Liver (tissue), 9 donors: Measurements from ENCODE around the gene ALDH6A1. TPM values are rescaled to one million over a fixed set of nuclear protein-coding genes. Genes with fewer than 3 reads are reported as not detected.

Source experiments
- DNase-seq: peaks from one replicate; pipeline ENCODE4 v3.0.0-alpha.2; 2017; ENCODE audit warnings: low spot score
- H3K27ac ChIP-seq, 2 donors: one replicate each; pipeline ENCODE4 v1.7.0; 2013; ENCODE audit warnings: inconsistent platforms in 2 of 2, low read length in 2 of 2, control low read depth in 1 of 2, low read depth in 1 of 2, mild to moderate bottlenecking in 1 of 2
- H3K27me3 ChIP-seq, 4 donors: one replicate each; pipeline versions ENCODE4 v1.6.1 to v1.7.0; 2013; ENCODE audit warnings: low read length in 3 of 4, inconsistent platforms in 1 of 4, mild to moderate bottlenecking in 1 of 4, moderate library complexity in 1 of 4; ENCODE audit not compliant: control insufficient read depth in 4 of 4, insufficient read depth in 4 of 4
- H3K36me3 ChIP-seq, 4 donors: one replicate each; pipeline versions ENCODE4 v1.6.1 to v1.7.0; 2013; ENCODE audit warnings: low read length in 3 of 4, mild to moderate bottlenecking in 3 of 4, low read depth in 1 of 4, moderate library complexity in 1 of 4; ENCODE audit not compliant: control insufficient read depth in 4 of 4, insufficient read depth in 3 of 4
- H3K4me1 ChIP-seq, 4 donors: one replicate each; pipeline versions ENCODE4 v1.6.1 to v1.7.0; 2013; ENCODE audit warnings: low read length in 3 of 4, mild to moderate bottlenecking in 3 of 4, moderate library complexity in 1 of 4; ENCODE audit not compliant: control insufficient read depth in 4 of 4, insufficient read depth in 4 of 4
- H3K4me3 ChIP-seq, 3 donors: one replicate each; pipeline versions ENCODE4 v1.6.1 to v1.7.0; 2013; ENCODE audit warnings: low read length in 3 of 3, control low read depth in 1 of 3, low read depth in 1 of 3, mild to moderate bottlenecking in 1 of 3
- H3K9ac ChIP-seq, 2 donors: one replicate each; pipeline ENCODE4 v1.7.0; 2013; ENCODE audit warnings: low read length in 2 of 2, mild to moderate bottlenecking in 2 of 2, moderate library complexity in 2 of 2, control low read depth in 1 of 2, low read depth in 1 of 2
- H3K9me3 ChIP-seq, 4 donors: one replicate each; pipeline versions ENCODE4 v1.6.1 to v1.7.0; 2013; ENCODE audit warnings: low read length in 3 of 4; ENCODE audit not compliant: control insufficient read depth in 4 of 4
- EGR1 ChIP-seq, 2 donors: IDR thresholded peaks; 2 replicates each; pipeline ENCODE4 v1.6.1; 2016 to 2018; ENCODE audit warnings: antibody characterized with exemption in 2 of 2, low read depth in 2 of 2
- FOXA1 ChIP-seq: IDR thresholded peaks from 2 replicates; pipeline ENCODE4 v1.6.1; 2016; ENCODE audit warnings: antibody characterized with exemption
- FOXA2 ChIP-seq: IDR thresholded peaks from 2 replicates; pipeline ENCODE4 v1.6.1; 2016; ENCODE audit warnings: antibody characterized with exemption
- GABPA ChIP-seq, 2 donors: IDR thresholded peaks in 1 of 2; conservative IDR thresholded peaks in 1 of 2; 2 replicates each; pipeline ENCODE4 v1.6.1; 2016; ENCODE audit warnings: antibody characterized with exemption in 2 of 2, mild to moderate bottlenecking in 1 of 2, moderate library complexity in 1 of 2
- HNF4A ChIP-seq, 2 donors: conservative IDR thresholded peaks; 2 replicates each; pipeline ENCODE4 v1.6.1; 2016; ENCODE audit warnings: antibody characterized with exemption in 2 of 2, mild to moderate bottlenecking in 2 of 2
- HNF4G ChIP-seq: IDR thresholded peaks from 2 replicates; pipeline ENCODE4 v1.6.1; 2016; ENCODE audit warnings: antibody characterized with exemption
- JUND ChIP-seq, 2 donors: IDR thresholded peaks; 2 replicates each; pipeline ENCODE4 v1.6.1; 2016; ENCODE audit warnings: antibody characterized with exemption in 2 of 2
- RXRA ChIP-seq, 2 donors: IDR thresholded peaks; 2 replicates each; pipeline ENCODE4 v1.6.1; 2017 to 2018; ENCODE audit warnings: antibody characterized with exemption in 2 of 2, mild to moderate bottlenecking in 1 of 2
- SP1 ChIP-seq: IDR thresholded peaks from 2 replicates; pipeline ENCODE4 v1.6.1; 2018; ENCODE audit warnings: antibody characterized with exemption, mild to moderate bottlenecking
- YY1 ChIP-seq: IDR thresholded peaks from 2 replicates; pipeline ENCODE4 v1.6.1; 2016; ENCODE audit warnings: antibody characterized with exemption, mild to moderate bottlenecking
- WGBS: extraction: QIAGEN DNeasy Blood & Tissue Kit; methylation state at CpG from one replicate; pipeline ENCODE4 v1.1.7; 2013; 5-methylcytosine and 5-hydroxymethylcytosine counted together
- polyA plus RNA-seq, 2 donors: library from polyadenylated mRNA; stranded (reverse) in 1 of 2; unstranded in 1 of 2; fragments of 200-250 nt in 1 of 2; fragments of >200 nt in 1 of 2; fragmentation: Nextera tagmentation in 1 of 2; extraction: Ambion mirVana in 1 of 2; gene quantifications; one replicate each; pipeline versions ENCODE4 v1.2.1 to v1.2.3, GENCODE V29; 2013 to 2015
- total RNA-seq, 2 donors: library from RNA; depleted of rRNA; stranded (reverse); fragments of >200 nt; gene quantifications; one replicate each; pipeline ENCODE4 v1.2.3, GENCODE V29; 2014
- TF ChIP-seq, protein P1 (sequence below): IDR thresholded peaks from 2 replicates; pipeline ENCODE4 v1.6.1; 2016; ENCODE audit warnings: antibody characterized with exemption
- TF ChIP-seq, protein P2 (sequence below): IDR thresholded peaks from 2 replicates; pipeline ENCODE4 v1.6.1; 2016; ENCODE audit warnings: antibody characterized with exemption
- donor health status: healthy.
- donor health status: healthy.
- donor health status: healthy.
- donor health status: healthy.
- donor health status: healthy.

Gene ALDH6A1
- total and polyA plus RNA-seq, 4 donors = 114 to 183 (median 155) TPM

- WGBS = 89% methylated on average over 3 of the region's 3 CpGs
- Histone ChIP-seq H3K4me3 (peak overlapping the region in 1 of 3 donors; percentile 5), H3K4me1 (peaks cover 3 to 47% (median 30%) of the 10 kb centered on the region in 4 donors), H3K36me3 (no peaks in the 10 kb centered on the region), H3K9ac (peak overlapping the region in 1 of 2 donors; percentile 25), H3K27me3 (no peaks in the 10 kb centered on the region), H3K27ac (peak overlapping the region in 1 of 2 donors; percentile 57), H3K9me3 (no peaks in the 10 kb centered on the region)
- TF ChIP-seq GABPA (IDR thresholded peaks at IDR 0.05 in 1 of 2, conservative IDR thresholded peaks at IDR 0.05 in 1 of 2) (no peak), HNF4A (conservative IDR thresholded peaks at IDR 0.05) (no peak), FOXA2 (no peak), YY1 (no peak), SP1 (no peak)
- DNase-seq = no peak
Observed at GRCh38 chr14:74081491-74081890, 2.8 kb downstream of the ALDH6A1 start.

- Histone ChIP-seq H3K27me3 (no peaks in the 10 kb centered on the region), H3K4me3 (no peak overlapping the region), H3K27ac (peak overlapping the region; percentile 33 to 57), H3K36me3 (no peaks in the 10 kb centered on the region), H3K9ac (no peak overlapping the region), H3K4me1 (peaks cover 3 to 43% (median 26%) of the 10 kb centered on the region in 4 donors), H3K9me3 (no peaks in the 10 kb centered on the region)
- no peak for DNase-seq
- TF ChIP-seq HNF4G = no peak
- peak; percentile 50 for TF ChIP-seq SP1
- TF ChIP-seq, protein P1, sequence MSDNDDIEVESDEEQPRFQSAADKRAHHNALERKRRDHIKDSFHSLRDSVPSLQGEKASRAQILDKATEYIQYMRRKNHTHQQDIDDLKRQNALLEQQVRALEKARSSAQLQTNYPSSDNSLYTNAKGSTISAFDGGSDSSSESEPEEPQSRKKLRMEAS = no peak
- TF ChIP-seq RXRA (IDR thresholded peaks at IDR 0.05) = peak in 1 of 2 donors; percentile 21
- no peak for TF ChIP-seq JUND (IDR thresholded peaks at IDR 0.05)
- TF ChIP-seq FOXA1 = no peak
- 30% methylated on average over 4 of the region's 4 CpGs for WGBS
Observed at GRCh38 chr14:74080820-74081460, 3.3 kb downstream of the ALDH6A1 start.

- TF ChIP-seq, protein P2, sequence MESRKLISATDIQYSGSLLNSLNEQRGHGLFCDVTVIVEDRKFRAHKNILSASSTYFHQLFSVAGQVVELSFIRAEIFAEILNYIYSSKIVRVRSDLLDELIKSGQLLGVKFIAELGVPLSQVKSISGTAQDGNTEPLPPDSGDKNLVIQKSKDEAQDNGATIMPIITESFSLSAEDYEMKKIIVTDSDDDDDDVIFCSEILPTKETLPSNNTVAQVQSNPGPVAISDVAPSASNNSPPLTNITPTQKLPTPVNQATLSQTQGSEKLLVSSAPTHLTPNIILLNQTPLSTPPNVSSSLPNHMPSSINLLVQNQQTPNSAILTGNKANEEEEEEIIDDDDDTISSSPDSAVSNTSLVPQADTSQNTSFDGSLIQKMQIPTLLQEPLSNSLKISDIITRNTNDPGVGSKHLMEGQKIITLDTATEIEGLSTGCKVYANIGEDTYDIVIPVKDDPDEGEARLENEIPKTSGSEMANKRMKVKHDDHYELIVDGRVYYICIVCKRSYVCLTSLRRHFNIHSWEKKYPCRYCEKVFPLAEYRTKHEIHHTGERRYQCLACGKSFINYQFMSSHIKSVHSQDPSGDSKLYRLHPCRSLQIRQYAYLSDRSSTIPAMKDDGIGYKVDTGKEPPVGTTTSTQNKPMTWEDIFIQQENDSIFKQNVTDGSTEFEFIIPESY = no peak
- no peak for TF ChIP-seq YY1
- no peak for TF ChIP-seq EGR1 (IDR thresholded peaks at IDR 0.05; ENCODE audit: low read depth in 2 of 2)
- TF ChIP-seq, protein P1 = no peak
- Histone ChIP-seq H3K27ac (no peak overlapping the region), H3K27me3 (no peaks in the 10 kb centered on the region), H3K9me3 (no peaks in the 10 kb centered on the region), H3K4me1 (peaks cover 3 to 19% (median 17%) of the 10 kb centered on the region in 4 donors), H3K36me3 (peaks cover 0 to 17% (median 10%) of the 10 kb centered on the region in 4 donors), H3K4me3 (no peak overlapping the region), H3K9ac (no peak overlapping the region)
- no peak for DNase-seq
- 89% methylated on average over 1 of the region's 1 CpG for WGBS
Observed at GRCh38 chr14:74077401-74077800, 6.9 kb downstream of the ALDH6A1 start.
